ENCODE data around the gene SLC9A9. TPM values are rescaled to one million over a fixed set of nuclear protein-coding genes. Genes with fewer than 3 reads are reported as not detected.

Gene SLC9A9
- polyA plus RNA-seq, 1 experiment: 2.4 TPM

- POLR2A ChIA-PET: no interaction called here
- no peak for TF ChIP-seq CTCF (IDR thresholded peaks at IDR 0.05; ENCODE audit: insufficient read depth, low read depth, low read length)
- Histone ChIP-seq H3K36me3 (ENCODE audit: control insufficient read depth, insufficient read depth, low read length) (no peaks in the 10 kb centered on the region), H3K27me3 (ENCODE audit: control insufficient read depth, insufficient read depth, low read length) (no peaks in the 10 kb centered on the region), H3K4me3 (ENCODE audit: low read depth, low read length) (no peak overlapping the region)
- no peak for DNase-seq (ENCODE audit: low read depth)
- CTCF ChIA-PET: interaction anchor here (1.7 kb wide), 1 partner anchor 9 kb away, joined by 3 read pairs; no protein-coding TSS in a partner anchor
These were observed 375.3 kb downstream of the SLC9A9 start for GRCh38 chr3:143472731-143473523.

GRCh38 chr3:143471705-143472104, 376.6 kb downstream of the SLC9A9 start:
- Histone ChIP-seq H3K36me3 (ENCODE audit: control insufficient read depth, insufficient read depth, low read length) (no peaks in the 10 kb centered on the region), H3K4me3 (ENCODE audit: low read depth, low read length) (no peak overlapping the region), H3K27me3 (ENCODE audit: control insufficient read depth, insufficient read depth, low read length) (no peaks in the 10 kb centered on the region)
- ChIA-PET POLR2A (no interaction called here), CTCF (interaction anchor here (0.5 to 1.7 kb wide), 2 partner anchors 8 to 393 kb away, joined by 3 to 4 read pairs; no protein-coding TSS in a partner anchor)
- TF ChIP-seq CTCF (IDR thresholded peaks at IDR 0.05; ENCODE audit: insufficient read depth, low read depth, low read length): no peak
- no peak for DNase-seq (ENCODE audit: low read depth)

GRCh38 chr3:143469159-143469558, 379.1 kb downstream of the SLC9A9 start:
- no peak for DNase-seq (ENCODE audit: low read depth)
- Histone ChIP-seq H3K27me3 (ENCODE audit: control insufficient read depth, insufficient read depth, low read length) (no peaks in the 10 kb centered on the region; the same call in 1 of the 2 replicates), H3K4me3 (ENCODE audit: low read depth, low read length) (no peak overlapping the region), H3K36me3 (ENCODE audit: control insufficient read depth, insufficient read depth, low read length) (no peaks in the 10 kb centered on the region)
- TF ChIP-seq CTCF (IDR thresholded peaks at IDR 0.05; ENCODE audit: insufficient read depth, low read depth, low read length): no peak
- POLR2A ChIA-PET: no interaction called here
- CTCF ChIA-PET: interaction anchor here (1.0 to 1.1 kb wide), 2 partner anchors 10 to 25 kb away, joined by 3 to 4 read pairs; no protein-coding TSS in a partner anchor

- H3K36me3 ChIP-seq (ENCODE audit: control insufficient read depth, insufficient read depth, low read length): no peaks in the 10 kb centered on the region
- TF ChIP-seq CTCF (IDR thresholded peaks at IDR 0.05; ENCODE audit: insufficient read depth, low read depth, low read length): no peak
- H3K4me3 ChIP-seq (ENCODE audit: low read depth, low read length): no peak overlapping the region
- ChIA-PET POLR2A (no interaction called here), CTCF (no interaction called here)
- no peak for DNase-seq (ENCODE audit: low read depth)
- H3K27me3 ChIP-seq (ENCODE audit: control insufficient read depth, insufficient read depth, low read length): no peaks in the 10 kb centered on the region; the same call in 1 of the 2 replicates
These were observed 382.6 kb downstream of the SLC9A9 start for GRCh38 chr3:143465666-143466065.

GRCh38 chr3:143464850-143465249, 383.4 kb downstream of the SLC9A9 start:
- no peaks in the 10 kb centered on the region for H3K36me3 ChIP-seq (ENCODE audit: control insufficient read depth, insufficient read depth, low read length)

More at GRCh38 chr3:143464850-143465249, 383.4 kb downstream of the SLC9A9 start:
- Histone ChIP-seq H3K4me3 (ENCODE audit: low read depth, low read length) (no peak overlapping the region), H3K27me3 (ENCODE audit: control insufficient read depth, insufficient read depth, low read length) (no peaks in the 10 kb centered on the region; the same call in 1 of the 2 replicates)
- DNase-seq (ENCODE audit: low read depth): no peak
- ChIA-PET POLR2A (no interaction called here), CTCF (no interaction called here)
- no peak for TF ChIP-seq CTCF (IDR thresholded peaks at IDR 0.05; ENCODE audit: insufficient read depth, low read depth, low read length)
